GM12873 (cell line): ENCODE measurements around the gene ZNF80.

ENCODE experiments used
- TF ChIP-seq, protein P1 (sequence below): IDR thresholded peaks from 2 replicates; pipeline ENCODE4 v1.5.1; 2012; ENCODE audit warnings: low read depth, mild to moderate bottlenecking, moderate library complexity, low read length, control low read depth; ENCODE audit not compliant: insufficient read depth; ENCODE audit errors: missing control alignments

Gene ZNF80

DNA sequence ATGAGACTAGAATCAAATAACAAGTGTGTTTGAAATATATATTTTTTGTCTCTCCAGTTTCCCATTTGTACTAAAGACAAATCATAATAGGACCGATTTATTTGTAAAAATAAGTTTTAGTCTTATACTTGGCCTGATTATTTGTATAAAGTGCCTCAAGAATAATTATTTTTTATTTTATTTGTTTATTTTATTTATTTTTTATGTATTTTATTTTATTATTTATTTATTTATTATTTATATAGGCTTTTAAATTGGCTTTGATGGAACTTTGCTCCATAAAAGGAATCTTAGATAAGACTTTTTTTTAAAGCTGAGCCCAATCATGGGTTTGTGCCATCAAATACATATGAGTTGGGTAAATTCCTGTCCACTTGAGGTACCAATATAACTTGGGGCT, 22.2 kb upstream of the ZNF80 start:
- TF ChIP-seq, protein P1, sequence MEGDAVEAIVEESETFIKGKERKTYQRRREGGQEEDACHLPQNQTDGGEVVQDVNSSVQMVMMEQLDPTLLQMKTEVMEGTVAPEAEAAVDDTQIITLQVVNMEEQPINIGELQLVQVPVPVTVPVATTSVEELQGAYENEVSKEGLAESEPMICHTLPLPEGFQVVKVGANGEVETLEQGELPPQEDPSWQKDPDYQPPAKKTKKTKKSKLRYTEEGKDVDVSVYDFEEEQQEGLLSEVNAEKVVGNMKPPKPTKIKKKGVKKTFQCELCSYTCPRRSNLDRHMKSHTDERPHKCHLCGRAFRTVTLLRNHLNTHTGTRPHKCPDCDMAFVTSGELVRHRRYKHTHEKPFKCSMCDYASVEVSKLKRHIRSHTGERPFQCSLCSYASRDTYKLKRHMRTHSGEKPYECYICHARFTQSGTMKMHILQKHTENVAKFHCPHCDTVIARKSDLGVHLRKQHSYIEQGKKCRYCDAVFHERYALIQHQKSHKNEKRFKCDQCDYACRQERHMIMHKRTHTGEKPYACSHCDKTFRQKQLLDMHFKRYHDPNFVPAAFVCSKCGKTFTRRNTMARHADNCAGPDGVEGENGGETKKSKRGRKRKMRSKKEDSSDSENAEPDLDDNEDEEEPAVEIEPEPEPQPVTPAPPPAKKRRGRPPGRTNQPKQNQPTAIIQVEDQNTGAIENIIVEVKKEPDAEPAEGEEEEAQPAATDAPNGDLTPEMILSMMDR, result no peak

DNA sequence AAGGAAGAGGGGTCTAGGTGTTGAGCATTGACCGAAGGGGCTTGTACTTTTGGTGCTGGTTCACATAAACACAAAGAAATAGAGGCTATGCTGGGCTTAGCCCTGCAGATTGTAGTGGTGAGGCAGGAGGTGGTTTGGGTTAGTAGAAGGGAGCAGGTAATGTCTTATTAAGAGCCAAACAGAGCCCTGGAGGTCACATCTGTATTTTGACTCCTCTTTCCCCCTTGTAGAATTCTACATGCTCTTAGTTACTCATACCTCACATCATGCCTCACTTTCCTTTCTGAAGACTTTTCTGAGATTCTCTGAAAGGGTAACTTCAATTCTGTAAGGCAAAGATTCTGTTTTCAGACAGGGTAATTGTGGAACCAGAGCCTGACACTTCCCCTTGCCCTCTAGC, 16.1 kb upstream of the ZNF80 start:
- TF ChIP-seq, protein P1, result no peak

DNA sequence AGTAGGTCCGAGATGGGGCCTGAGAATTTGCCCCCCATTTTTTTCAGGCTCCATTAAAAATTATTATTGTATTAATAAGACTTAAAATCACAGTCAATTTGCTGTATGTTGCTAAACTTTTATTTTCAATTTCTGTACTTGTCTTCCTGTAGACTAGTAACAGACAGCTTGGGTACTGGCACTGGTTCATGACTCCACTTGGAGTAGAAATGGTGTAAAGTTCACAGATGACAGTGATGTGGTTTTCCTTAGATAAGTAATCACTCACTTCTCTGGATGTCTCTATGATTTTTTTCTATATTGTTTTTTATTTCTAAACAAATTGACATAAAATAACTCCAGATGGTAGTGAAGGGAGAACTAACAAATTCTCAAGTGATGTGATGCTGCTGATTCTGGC, 15.6 kb upstream of the ZNF80 start:
- TF ChIP-seq, protein P1, result no peak

DNA sequence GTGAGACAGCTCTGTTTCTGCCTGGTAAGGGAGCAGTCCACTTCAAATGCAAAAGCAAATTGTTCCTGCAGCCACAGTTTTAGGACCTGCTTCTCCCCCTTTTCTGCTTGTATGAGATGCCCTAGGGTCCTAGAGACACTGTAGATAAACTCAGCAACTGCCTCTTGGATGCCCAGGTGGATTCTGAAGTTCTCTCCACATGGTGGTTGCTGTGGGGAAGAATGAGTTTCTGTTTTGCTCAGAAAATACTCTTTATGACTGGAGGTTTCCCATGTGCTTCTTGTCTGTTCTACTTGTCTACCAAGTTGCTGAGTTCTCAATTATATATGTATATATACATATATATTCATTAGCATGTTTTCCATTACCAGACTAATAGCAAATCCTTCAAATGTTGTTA, 5.6 kb upstream of the ZNF80 start:
- TF ChIP-seq, protein P1, result no peak

DNA sequence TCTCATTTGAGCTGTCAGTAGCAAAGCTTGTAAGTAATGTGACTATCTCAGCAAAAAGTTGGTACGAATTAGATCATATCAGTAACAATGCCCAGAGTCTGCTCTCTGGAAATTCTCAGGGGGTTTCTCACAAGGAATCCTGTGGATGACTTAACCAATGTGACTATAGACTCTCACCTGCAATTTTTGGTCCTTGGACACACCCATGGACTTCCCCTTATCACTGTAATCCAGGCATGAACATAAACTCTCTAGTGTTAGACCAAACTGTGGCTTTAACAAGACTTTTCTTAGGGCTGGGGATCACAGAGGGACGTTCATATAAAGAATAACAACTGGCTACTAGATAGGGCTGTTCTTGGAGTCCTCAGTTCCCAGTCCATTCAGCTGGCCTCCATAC, 3.9 kb upstream of the ZNF80 start:
- TF ChIP-seq, protein P1, result no peak

DNA sequence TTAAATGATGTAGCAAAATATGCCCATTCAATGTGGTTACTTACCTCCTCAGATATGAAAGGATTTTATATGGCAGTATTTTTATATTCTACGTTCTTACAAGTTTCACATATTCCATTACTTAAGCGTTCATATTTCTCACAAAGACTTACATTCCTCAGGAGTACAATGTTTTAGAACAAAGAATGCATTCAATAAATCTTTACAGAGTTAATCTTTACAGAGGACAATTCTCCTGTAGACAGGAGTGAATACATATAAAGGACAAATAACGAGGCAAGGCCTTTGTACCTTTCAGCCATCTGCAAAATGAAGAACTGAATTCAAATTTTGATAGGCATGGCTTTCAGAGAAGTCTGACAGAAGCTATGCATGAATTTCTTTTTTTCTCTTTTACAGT, 1.9 kb downstream of the ZNF80 start:
- TF ChIP-seq, protein P1, result no peak

DNA sequence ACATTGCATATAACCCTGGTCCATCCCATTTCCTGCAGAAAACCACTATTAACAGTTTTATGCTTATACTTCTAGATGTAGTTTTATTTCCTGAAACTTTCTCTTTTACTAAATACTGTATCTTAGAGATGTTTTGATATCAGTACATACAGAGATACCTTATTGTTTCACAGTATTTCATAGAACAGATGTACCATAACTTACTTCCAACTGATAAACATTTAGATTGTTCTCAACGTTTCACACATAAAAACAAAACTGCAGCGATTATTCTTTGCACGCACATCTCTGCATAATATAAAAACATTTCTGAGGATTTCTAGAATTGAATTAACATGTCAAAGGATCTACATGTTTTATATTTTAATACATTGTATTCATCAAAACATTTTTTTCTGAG, 2.6 kb downstream of the ZNF80 start:
- TF ChIP-seq, protein P1, result no peak
